Neural progenitor cell (in vitro differentiated cells): ENCODE results near the gene BMX.

Source experiments
- CTCF ChIP-seq: fragments of 200-600 bp; sonication (generic); IDR thresholded peaks from 2 replicates; pipeline ENCODE4 v1.5.1; 2017; ENCODE audit warnings: antibody characterized with exemption, mild to moderate bottlenecking
- EZH2phosphoT487 ChIP-seq: fragments of 200-600 bp; sonication (generic); IDR thresholded peaks from 2 replicates; pipeline ENCODE4 v1.6.1; 2017; ENCODE audit warnings: antibody characterized with exemption

- no peak for TF ChIP-seq CTCF
- TF ChIP-seq EZH2phosphoT487: no peak
Observed at GRCh38 chrX:15598026-15598425, 97.4 kb downstream of the BMX start.
